MG63 (cell line): ENCODE measurements around the gene SUPT3H. TPM values are rescaled to one million over a fixed set of nuclear protein-coding genes. Genes with fewer than 3 reads are reported as not detected.

Source experiments
- DNase-seq: peaks from one replicate; pipeline ENCODE4 v3.0.0-alpha.2; 2020
- H3K27me3 ChIP-seq: fragments of 250-450 bp; sonication (Bioruptor Pico); 2 replicates; pipeline ENCODE4 v1.5.1; 2020; ENCODE audit warnings: mild to moderate bottlenecking, moderate library complexity
- H3K36me3 ChIP-seq: fragments of 250-450 bp; sonication (Bioruptor Pico); 2 replicates; pipeline ENCODE4 v1.5.1; 2020; ENCODE audit warnings: mild to moderate bottlenecking, moderate library complexity
- H3K4me3 ChIP-seq: fragments of 250-450 bp; sonication (Bioruptor Pico); 2 replicates; pipeline ENCODE4 v1.5.1; 2020; ENCODE audit warnings: mild to moderate bottlenecking, moderate library complexity
- H3K9me3 ChIP-seq: fragments of 250-450 bp; sonication (Bioruptor Pico); 2 replicates; pipeline ENCODE4 v1.5.1; 2020; ENCODE audit warnings: mild to moderate bottlenecking, moderate library complexity
- total RNA-seq: library from RNA; depleted of rRNA; stranded (reverse); fragments of >200 nt; shearing (Covaris generic); gene quantifications from 2 replicates; pipeline ENCODE4 v1.2.3, GENCODE V29; 2014; ENCODE audit warnings: low replicate concordance

The SUPT3H gene
- total RNA-seq, 1 experiment from 2014 or later, result not detected

DNA sequence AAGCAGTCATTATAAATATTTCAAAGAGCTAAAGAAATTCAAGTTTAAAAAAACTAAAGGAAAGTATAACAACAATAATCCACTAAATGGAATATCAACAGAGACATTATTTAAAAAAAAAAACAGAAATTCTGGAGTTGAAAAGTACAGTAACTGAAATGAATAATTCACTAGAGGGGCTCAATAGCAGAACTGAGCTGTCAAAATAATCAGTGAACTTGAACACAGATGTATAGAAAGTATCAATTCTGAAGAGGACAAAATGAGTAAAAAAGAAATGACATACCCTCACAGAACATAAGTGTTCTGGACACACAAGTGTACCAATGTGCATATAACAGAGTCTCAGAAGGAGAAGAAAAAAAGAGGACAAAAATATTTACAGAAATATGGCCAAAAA is 241.2 kb downstream of the SUPT3H start:
- Histone ChIP-seq H3K36me3 (no peaks in the 10 kb centered on the region), H3K4me3 (no peak overlapping the region), H3K9me3 (peaks cover 13% of the 10 kb centered on the region), H3K27me3 (no peaks in the 10 kb centered on the region)
- DNase-seq, result no peak

GRCh38 chr6:45132658-45133294 is 245.0 kb downstream of the SUPT3H start:
- Histone ChIP-seq H3K4me3 (no peak overlapping the region), H3K9me3 (peaks cover 13% of the 10 kb centered on the region), H3K36me3 (no peaks in the 10 kb centered on the region), H3K27me3 (no peaks in the 10 kb centered on the region)
- DNase-seq, result no peak

GRCh38 chr6:45132059-45132458 is 245.7 kb downstream of the SUPT3H start:
- H3K27me3 ChIP-seq, result no peaks in the 10 kb centered on the region
- DNase-seq, result no peak
- H3K9me3 ChIP-seq, result peaks cover 11% of the 10 kb centered on the region
- no peaks in the 10 kb centered on the region for H3K36me3 ChIP-seq
- H3K4me3 ChIP-seq, result no peak overlapping the region

- H3K27me3 ChIP-seq, result no peaks in the 10 kb centered on the region
- DNase-seq, result no peak
- no peaks in the 10 kb centered on the region for H3K9me3 ChIP-seq
- no peaks in the 10 kb centered on the region for H3K36me3 ChIP-seq
- H3K4me3 ChIP-seq, result no peak overlapping the region
Measured at GRCh38 chr6:45129051-45129450, 248.7 kb downstream of the SUPT3H start.

- no peak overlapping the region for H3K4me3 ChIP-seq
- no peaks in the 10 kb centered on the region for H3K9me3 ChIP-seq
- H3K27me3 ChIP-seq, result no peaks in the 10 kb centered on the region
- no peaks in the 10 kb centered on the region for H3K36me3 ChIP-seq
- no peak for DNase-seq
Measured at GRCh38 chr6:45127185-45127584, 250.5 kb downstream of the SUPT3H start.

DNA sequence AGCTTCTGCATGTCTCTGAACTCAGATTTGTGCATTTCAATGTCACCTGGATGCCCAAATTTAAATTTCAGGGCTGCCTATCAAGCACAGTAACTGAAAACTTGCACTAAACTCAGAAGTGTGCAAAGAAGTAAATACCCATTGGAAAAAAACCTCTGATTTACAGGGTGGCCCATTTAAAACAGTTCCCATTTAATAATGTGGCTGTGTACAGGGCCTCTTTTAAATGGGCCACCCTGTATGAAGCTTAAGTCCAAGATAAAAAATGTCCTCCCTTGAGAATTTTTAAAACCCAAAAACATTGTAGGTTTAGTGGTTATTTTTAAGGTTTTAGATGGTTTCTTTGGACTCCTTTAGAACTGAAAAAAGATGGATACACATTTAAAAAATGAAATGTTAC is 251.7 kb downstream of the SUPT3H start:
- H3K36me3 ChIP-seq, result no peaks in the 10 kb centered on the region
- no peak overlapping the region for H3K4me3 ChIP-seq
- no peaks in the 10 kb centered on the region for H3K27me3 ChIP-seq
- H3K9me3 ChIP-seq, result no peaks in the 10 kb centered on the region
- no peak for DNase-seq

GRCh38 chr6:45123023-45123422 is 254.7 kb downstream of the SUPT3H start:
- Histone ChIP-seq H3K27me3 (no peaks in the 10 kb centered on the region), H3K4me3 (no peak overlapping the region), H3K36me3 (no peaks in the 10 kb centered on the region), H3K9me3 (no peaks in the 10 kb centered on the region)
- no peak for DNase-seq

DNA sequence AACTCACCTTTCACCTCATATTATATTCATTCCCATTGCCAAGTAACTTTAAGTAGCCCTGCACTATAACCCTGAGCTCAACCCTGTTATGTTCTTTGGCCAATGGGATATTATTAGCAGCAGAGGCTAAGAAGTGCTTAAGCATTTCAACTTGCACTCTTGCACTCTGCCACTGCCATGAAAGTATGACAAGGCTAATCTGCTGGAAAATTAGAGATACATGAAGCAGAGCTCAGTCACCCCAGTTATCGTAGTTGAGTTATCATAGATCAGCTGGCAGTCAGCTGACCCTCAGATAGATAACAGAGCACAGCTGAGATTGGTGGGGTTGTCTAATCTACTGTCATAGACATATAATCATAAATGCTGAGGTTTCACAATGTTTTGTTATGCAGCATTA is 259.0 kb downstream of the SUPT3H start:
- no peak overlapping the region for H3K4me3 ChIP-seq
- no peak for DNase-seq
- H3K9me3 ChIP-seq, result no peaks in the 10 kb centered on the region
- H3K36me3 ChIP-seq, result no peaks in the 10 kb centered on the region
- H3K27me3 ChIP-seq, result no peaks in the 10 kb centered on the region

DNA sequence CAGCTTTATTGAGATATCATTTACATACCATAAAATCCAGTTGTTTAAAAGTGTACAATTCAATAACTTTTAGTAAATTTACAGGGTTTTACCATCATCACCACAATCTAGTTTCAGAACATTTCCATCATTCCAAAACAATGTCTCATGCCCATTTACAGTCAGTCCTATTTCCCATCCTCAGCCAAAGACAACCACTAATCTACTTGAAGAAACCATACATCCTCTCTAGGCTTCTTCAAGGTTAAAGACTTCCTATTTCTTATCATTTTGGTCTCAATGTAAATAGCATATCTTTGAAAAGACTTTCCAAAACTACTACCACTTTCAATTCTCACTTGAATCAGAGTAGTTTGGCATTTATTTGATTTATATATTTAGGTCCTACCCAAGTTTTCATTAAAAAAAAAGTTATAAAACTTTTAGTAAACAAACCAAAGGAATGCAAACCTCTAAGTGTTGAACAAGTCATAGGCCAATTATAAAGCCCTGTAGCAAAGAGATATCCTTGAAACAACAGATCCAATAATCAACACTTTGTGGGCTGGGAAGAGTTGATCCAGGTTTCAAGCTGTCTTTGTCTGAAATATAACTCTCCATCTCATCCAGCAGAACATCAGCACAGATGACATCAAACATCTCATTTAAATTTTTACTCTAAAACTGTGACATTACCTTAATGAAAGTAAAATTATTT is 260.9 kb downstream of the SUPT3H start:
- Histone ChIP-seq H3K4me3 (no peak overlapping the region), H3K36me3 (no peaks in the 10 kb centered on the region), H3K27me3 (no peaks in the 10 kb centered on the region), H3K9me3 (no peaks in the 10 kb centered on the region)
- no peak for DNase-seq

GRCh38 chr6:45115696-45116095 is 262.0 kb downstream of the SUPT3H start:
- no peak for DNase-seq
- H3K9me3 ChIP-seq, result no peaks in the 10 kb centered on the region
- H3K27me3 ChIP-seq, result no peaks in the 10 kb centered on the region
- no peaks in the 10 kb centered on the region for H3K36me3 ChIP-seq
- no peak overlapping the region for H3K4me3 ChIP-seq

DNA sequence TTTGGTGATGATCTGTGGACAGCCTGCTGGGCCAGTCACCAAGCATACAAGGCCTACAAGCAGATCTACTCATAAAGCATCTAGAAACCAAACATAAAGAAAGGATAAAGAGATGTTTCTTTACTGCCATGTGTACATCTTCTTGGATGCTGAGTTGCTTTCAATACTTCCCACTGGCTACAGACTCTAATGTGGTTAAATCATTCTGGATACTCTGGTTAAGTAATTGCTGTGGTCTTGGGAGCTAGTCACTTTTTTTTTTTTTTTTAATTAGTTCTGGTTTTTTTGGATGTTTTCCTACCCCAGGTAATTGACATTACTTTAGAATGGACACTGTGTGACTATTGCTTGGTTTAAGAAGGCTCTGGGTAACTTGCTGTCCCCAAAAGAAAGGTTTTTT is 265.0 kb downstream of the SUPT3H start:
- H3K27me3 ChIP-seq, result no peaks in the 10 kb centered on the region
- DNase-seq, result no peak
- no peak overlapping the region for H3K4me3 ChIP-seq
- no peaks in the 10 kb centered on the region for H3K36me3 ChIP-seq
- no peaks in the 10 kb centered on the region for H3K9me3 ChIP-seq

GRCh38 chr6:45109551-45109950 is 268.2 kb downstream of the SUPT3H start:
- no peaks in the 10 kb centered on the region for H3K9me3 ChIP-seq
- no peak overlapping the region for H3K4me3 ChIP-seq
- H3K36me3 ChIP-seq, result no peaks in the 10 kb centered on the region
- DNase-seq, result no peak
- H3K27me3 ChIP-seq, result no peaks in the 10 kb centered on the region

DNA sequence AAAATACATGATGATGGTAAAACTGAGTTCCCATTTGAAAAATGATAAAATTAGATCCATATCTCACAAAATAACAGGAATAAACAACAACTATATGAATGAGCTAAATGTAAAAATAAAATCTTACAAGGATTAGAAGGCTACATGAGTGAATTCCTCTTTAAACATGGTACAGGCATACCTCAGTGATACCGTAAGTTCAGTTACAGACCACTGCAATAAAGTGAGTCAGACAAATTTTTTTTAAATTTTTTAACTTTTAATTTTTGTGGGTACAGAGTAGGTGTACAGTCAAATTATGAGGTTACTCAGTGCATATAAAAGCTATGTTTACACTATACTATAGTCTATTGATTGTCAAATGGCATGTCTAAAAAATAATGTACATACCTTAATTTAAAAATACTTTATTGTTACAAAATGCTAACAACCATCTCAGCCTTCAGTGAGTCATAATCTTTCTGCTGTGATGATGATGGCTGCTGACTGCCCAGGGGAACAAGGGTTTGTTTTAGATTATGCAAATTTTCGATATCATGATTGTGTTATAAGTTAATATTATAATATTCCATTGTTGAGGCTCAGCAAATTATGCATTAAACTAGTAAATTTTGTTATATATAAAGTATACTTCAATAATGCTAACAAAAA is 272.4 kb downstream of the SUPT3H start:
- no peak for DNase-seq
- no peaks in the 10 kb centered on the region for H3K9me3 ChIP-seq
- H3K36me3 ChIP-seq, result no peaks in the 10 kb centered on the region

DNA sequence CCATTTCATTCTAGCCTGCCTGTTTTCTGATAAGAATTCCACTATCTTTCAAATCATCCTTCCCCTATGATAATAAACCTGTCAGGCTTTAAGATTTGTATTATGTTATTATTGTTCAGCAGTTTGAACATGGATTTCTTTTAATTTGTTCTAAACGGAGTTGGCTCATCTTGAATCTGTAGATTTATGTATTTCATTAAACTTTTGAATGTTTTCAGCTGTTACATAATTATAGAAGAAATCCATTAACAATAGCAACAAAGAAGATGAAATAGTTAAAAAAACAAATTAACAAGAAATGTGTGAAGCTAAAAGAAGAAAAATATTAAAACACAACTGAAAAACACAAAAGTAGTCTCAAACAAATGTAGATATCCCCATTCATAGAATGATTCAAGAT is 273.3 kb downstream of the SUPT3H start:
- H3K9me3 ChIP-seq, result no peaks in the 10 kb centered on the region
- no peaks in the 10 kb centered on the region for H3K36me3 ChIP-seq
- H3K4me3 ChIP-seq, result no peak overlapping the region
- no peak for DNase-seq
- 0 out of 2 replicates have a peak, but pooled peaks cover 3% of the 10 kb centered on the region for H3K27me3 ChIP-seq

More for the DNA sequence above, 272.4 kb downstream of the SUPT3H start:
- Histone ChIP-seq H3K4me3 (no peak overlapping the region), H3K27me3 (no peaks in the 10 kb centered on the region)

DNA sequence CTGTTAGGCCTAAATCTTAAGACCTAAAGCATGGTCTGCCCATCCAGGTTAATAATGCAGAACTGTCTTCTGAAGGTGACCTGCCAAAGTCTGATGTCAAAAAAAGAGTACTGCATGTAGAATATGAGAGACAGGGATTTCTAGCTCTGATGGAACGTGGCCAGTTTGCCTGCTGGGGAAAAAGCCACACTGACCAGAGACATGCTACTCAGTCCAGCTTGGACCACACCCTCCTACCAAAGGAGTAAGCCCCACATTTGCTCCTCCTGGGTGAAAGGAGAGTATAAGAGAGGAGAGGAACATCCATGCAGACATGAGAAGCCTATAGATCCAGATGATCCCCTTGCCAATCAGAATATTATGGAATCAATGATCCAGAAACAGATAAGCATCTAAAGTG is 279.5 kb downstream of the SUPT3H start:
- DNase-seq, result no peak
- Histone ChIP-seq H3K36me3 (no peaks in the 10 kb centered on the region), H3K27me3 (peaks cover 4% of the 10 kb centered on the region; the same call in 1 of the 2 replicates), H3K9me3 (no peaks in the 10 kb centered on the region), H3K4me3 (no peak overlapping the region)

DNA sequence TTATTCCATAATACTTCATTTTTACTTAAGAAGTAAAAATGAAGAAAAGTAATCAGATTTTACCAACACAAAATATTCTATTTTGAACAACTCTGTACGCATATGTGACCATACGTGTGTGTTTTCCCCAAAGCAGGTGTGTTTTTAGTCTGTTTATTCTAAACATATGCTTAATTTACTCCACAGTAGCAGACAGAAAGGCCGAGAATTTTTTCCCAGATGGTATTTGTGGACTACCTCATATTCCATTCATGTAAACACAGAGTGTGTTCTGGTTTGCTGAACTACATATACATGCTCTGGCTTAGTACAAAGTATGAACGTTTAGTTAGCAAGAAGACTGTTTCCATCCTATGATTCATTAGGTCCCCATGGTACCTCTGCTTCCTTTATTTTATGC is 282.9 kb downstream of the SUPT3H start:
- Histone ChIP-seq H3K36me3 (no peaks in the 10 kb centered on the region), H3K9me3 (no peaks in the 10 kb centered on the region), H3K4me3 (no peak overlapping the region), H3K27me3 (peaks cover 9% of the 10 kb centered on the region)
- DNase-seq, result no peak

DNA sequence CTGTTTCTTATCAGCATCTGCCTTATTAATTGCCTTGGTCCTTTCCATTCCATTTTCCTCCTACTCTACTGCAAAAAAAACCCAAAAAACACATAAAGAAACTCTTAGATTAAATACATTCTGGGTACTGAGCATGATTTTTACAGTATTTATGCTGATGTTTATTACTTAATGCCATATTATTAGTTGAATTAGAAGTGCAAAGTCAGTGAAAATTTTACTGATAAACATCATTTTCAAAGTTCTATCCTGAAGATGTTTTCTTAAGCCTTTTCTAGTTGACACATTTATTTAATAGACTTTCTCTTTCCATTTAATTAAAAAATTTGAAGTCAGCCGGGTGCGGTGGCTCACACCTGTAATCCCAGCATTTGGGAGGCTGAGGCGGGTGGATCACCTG is 285.6 kb downstream of the SUPT3H start:
- H3K9me3 ChIP-seq, result no peaks in the 10 kb centered on the region
- DNase-seq, result no peak
- H3K4me3 ChIP-seq, result no peak overlapping the region
- H3K27me3 ChIP-seq, result peaks cover 5% of the 10 kb centered on the region
- no peaks in the 10 kb centered on the region for H3K36me3 ChIP-seq
